ENCODE measurements around the gene SYS1.

The SYS1 gene

GRCh38 chr20:45318948-45319347 is 44.0 kb upstream of the SYS1 start:
- no peak overlapping the region for H3K4me3 ChIP-seq (ENCODE audit: low read depth, low read length)
- TF ChIP-seq, protein P1, sequence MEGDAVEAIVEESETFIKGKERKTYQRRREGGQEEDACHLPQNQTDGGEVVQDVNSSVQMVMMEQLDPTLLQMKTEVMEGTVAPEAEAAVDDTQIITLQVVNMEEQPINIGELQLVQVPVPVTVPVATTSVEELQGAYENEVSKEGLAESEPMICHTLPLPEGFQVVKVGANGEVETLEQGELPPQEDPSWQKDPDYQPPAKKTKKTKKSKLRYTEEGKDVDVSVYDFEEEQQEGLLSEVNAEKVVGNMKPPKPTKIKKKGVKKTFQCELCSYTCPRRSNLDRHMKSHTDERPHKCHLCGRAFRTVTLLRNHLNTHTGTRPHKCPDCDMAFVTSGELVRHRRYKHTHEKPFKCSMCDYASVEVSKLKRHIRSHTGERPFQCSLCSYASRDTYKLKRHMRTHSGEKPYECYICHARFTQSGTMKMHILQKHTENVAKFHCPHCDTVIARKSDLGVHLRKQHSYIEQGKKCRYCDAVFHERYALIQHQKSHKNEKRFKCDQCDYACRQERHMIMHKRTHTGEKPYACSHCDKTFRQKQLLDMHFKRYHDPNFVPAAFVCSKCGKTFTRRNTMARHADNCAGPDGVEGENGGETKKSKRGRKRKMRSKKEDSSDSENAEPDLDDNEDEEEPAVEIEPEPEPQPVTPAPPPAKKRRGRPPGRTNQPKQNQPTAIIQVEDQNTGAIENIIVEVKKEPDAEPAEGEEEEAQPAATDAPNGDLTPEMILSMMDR (IDR thresholded peaks at IDR 0.05; ENCODE audit: low read depth, low read length, missing control alignments), result no peak
- DNase-seq (ENCODE audit: low read depth), result no peak
- in situ Hi-C loops (cut with HindIII; ENCODE audit: low sequenced_read_pairs), result no loop called here

- no peak overlapping the region for H3K4me3 ChIP-seq (ENCODE audit: low read depth, low read length)
- in situ Hi-C loops (cut with HindIII; ENCODE audit: low sequenced_read_pairs), result no loop called here
- TF ChIP-seq, protein P1 (IDR thresholded peaks at IDR 0.05; ENCODE audit: low read depth, low read length, missing control alignments), result no peak
- DNase-seq (ENCODE audit: low read depth), result no peak
Measured at GRCh38 chr20:45320948-45321595, 41.9 kb upstream of the SYS1 start.

GRCh38 chr20:45322952-45323383 is 40.0 kb upstream of the SYS1 start:
- no peak for DNase-seq (ENCODE audit: low read depth)
- TF ChIP-seq, protein P1 (IDR thresholded peaks at IDR 0.05; ENCODE audit: low read depth, low read length, missing control alignments), result no peak
- in situ Hi-C loops (cut with HindIII; ENCODE audit: low sequenced_read_pairs), result no loop called here
- no peak overlapping the region for H3K4me3 ChIP-seq (ENCODE audit: low read depth, low read length)

- no peak overlapping the region for H3K4me3 ChIP-seq (ENCODE audit: low read depth, low read length)
- in situ Hi-C loops (cut with HindIII; ENCODE audit: low sequenced_read_pairs), result no loop called here
- TF ChIP-seq, protein P1 (IDR thresholded peaks at IDR 0.05; ENCODE audit: low read depth, low read length, missing control alignments), result no peak
- DNase-seq (ENCODE audit: low read depth), result no peak
Measured at GRCh38 chr20:45323731-45324130, 39.2 kb upstream of the SYS1 start.

DNA sequence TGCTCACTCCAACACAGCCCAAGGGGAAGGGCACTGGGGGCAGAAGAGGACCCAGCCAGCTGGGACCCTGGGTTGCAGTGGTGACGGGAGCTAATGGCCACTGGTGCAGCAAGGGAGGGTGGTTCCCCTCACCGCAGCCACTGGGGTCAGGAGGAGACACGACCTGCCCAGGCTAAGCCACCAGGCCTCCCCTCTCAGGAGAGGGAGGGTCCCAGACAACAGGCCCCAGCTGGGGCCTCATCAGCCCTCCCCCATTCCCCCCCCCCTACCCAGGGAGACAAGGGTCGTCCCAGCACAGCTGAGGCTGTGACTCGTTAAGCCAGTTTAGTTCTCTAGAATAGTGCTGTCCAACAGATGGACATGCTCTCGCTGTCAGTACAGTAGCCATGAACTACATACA is 37.6 kb upstream of the SYS1 start:
- TF ChIP-seq, protein P1 (IDR thresholded peaks at IDR 0.05; ENCODE audit: low read depth, low read length, missing control alignments), result no peak
- no peak for DNase-seq (ENCODE audit: low read depth)
- H3K4me3 ChIP-seq (ENCODE audit: low read depth, low read length), result no peak overlapping the region
- in situ Hi-C loops (cut with HindIII; ENCODE audit: low sequenced_read_pairs), result loop anchor here (5.0 kb wide), 1 partner anchor 447 kb away; no protein-coding TSS in a partner anchor

GRCh38 chr20:45328451-45328850 is 34.5 kb upstream of the SYS1 start:
- in situ Hi-C loops (cut with HindIII; ENCODE audit: low sequenced_read_pairs), result loop anchor here (5.0 kb wide), 1 partner anchor 444 kb away; no protein-coding TSS in a partner anchor
- TF ChIP-seq, protein P1 (IDR thresholded peaks at IDR 0.05; ENCODE audit: low read depth, low read length, missing control alignments), result no peak
- no peak for DNase-seq (ENCODE audit: low read depth)
- H3K4me3 ChIP-seq (ENCODE audit: low read depth, low read length), result no peak overlapping the region
